ENCODE data around the gene PCDHGC5. TPM values are rescaled to one million over a fixed set of nuclear protein-coding genes. Genes with fewer than 3 reads are reported as not detected.

Gene PCDHGC5
- total RNA-seq, 3 donors from 2014 or later, result 0.61 to 2.6 (median 0.89) TPM

GRCh38 chr5:141479776-141480175, 9.1 kb upstream of the PCDHGC5 start:
- intact Hi-C loops (cut with DNase I, micrococcal nuclease), result no loop called here
- no peak for TF ChIP-seq CTCF (IDR thresholded peaks at IDR 0.05)
- no peak for ATAC-seq

GRCh38 chr5:141483902-141484301, 5.0 kb upstream of the PCDHGC5 start:
- ATAC-seq, result no peak
- peaks cover 10% of the 10 kb centered on the region for H3K4me1 ChIP-seq (ENCODE audit: low read depth)
- no peak overlapping the region for H3K4me3 ChIP-seq
- intact Hi-C loops (cut with DNase I, micrococcal nuclease), result no loop called here
- no peaks in the 10 kb centered on the region for H3K36me3 ChIP-seq (ENCODE audit: low read depth)
- TF ChIP-seq CTCF (IDR thresholded peaks at IDR 0.05), result no peak
- DNase-seq, result no peak
- H3K9me3 ChIP-seq, result no peaks in the 10 kb centered on the region

More at GRCh38 chr5:141479776-141480175, 9.1 kb upstream of the PCDHGC5 start:
- H3K4me3 ChIP-seq, result no peak overlapping the region
- no peak for DNase-seq
- H3K9me3 ChIP-seq, result no peaks in the 10 kb centered on the region
- peaks cover 12% of the 10 kb centered on the region for H3K4me1 ChIP-seq (ENCODE audit: low read depth)
- H3K36me3 ChIP-seq (ENCODE audit: low read depth), result no peaks in the 10 kb centered on the region

- Histone ChIP-seq H3K9me3 (no peaks in the 10 kb centered on the region), H3K4me3 (no peak overlapping the region), H3K4me1 (ENCODE audit: low read depth) (peaks cover 10% of the 10 kb centered on the region), H3K36me3 (ENCODE audit: low read depth) (no peaks in the 10 kb centered on the region)
- no peak for TF ChIP-seq CTCF (IDR thresholded peaks at IDR 0.05)
- intact Hi-C loops (cut with DNase I, micrococcal nuclease), result no loop called here
- ATAC-seq (no peak), DNase-seq (no peak)
Measured at GRCh38 chr5:141484310-141484640, 4.6 kb upstream of the PCDHGC5 start.

GRCh38 chr5:141484641-141485311, 4.1 kb upstream of the PCDHGC5 start, which contains the start of gene PCDHGC4:
PCDHGC4 (plus strand) TSS chr5:141485030; CDS start chr5:141485174, 144 bp downstream.
- Histone ChIP-seq H3K9me3 (no peaks in the 10 kb centered on the region), H3K4me1 (ENCODE audit: low read depth) (peaks cover 8% of the 10 kb centered on the region), H3K36me3 (ENCODE audit: low read depth) (no peaks in the 10 kb centered on the region), H3K4me3 (no peak within 1 kb of the TSS)
- ATAC-seq (peak; percentile 62), DNase-seq (peak in 2 of 3 donors; percentile 11 to 36)
- no peak for TF ChIP-seq CTCF (IDR thresholded peaks at IDR 0.05)
- intact Hi-C loops (cut with DNase I, micrococcal nuclease), result no loop called here

GRCh38 chr5:141485321-141486055, 3.4 kb upstream of the PCDHGC5 start:
- no peak for DNase-seq
- TF ChIP-seq CTCF (IDR thresholded peaks at IDR 0.05), result no peak
- Histone ChIP-seq H3K4me1 (ENCODE audit: low read depth) (peaks cover 8% of the 10 kb centered on the region), H3K4me3 (no peak overlapping the region), H3K36me3 (ENCODE audit: low read depth) (no peaks in the 10 kb centered on the region), H3K9me3 (no peaks in the 10 kb centered on the region)
- intact Hi-C loops (cut with DNase I, micrococcal nuclease), result no loop called here
- ATAC-seq, result peak; percentile 21
